Fibroblast of lung (primary cell): ENCODE data around the gene VPS11. TPM values are rescaled to one million over a fixed set of nuclear protein-coding genes. Genes with fewer than 3 reads are reported as not detected.

ENCODE experiments used
- DNase-seq, 2 donors: peaks; one replicate each; pipeline versions ENCODE4 v3.0.0 to v3.0.0-alpha.2; 2010; ENCODE audit warnings: low read depth in 2 of 2
- H2AFZ ChIP-seq: 2 replicates; pipeline ENCODE4 v1.5.1; 2012; ENCODE audit warnings: low read length, control low read depth, inconsistent platforms
- H3K27ac ChIP-seq: 2 replicates; pipeline ENCODE4 v1.5.1; 2011; ENCODE audit warnings: low read length, control low read depth; ENCODE audit not compliant: insufficient read depth
- H3K27me3 ChIP-seq: 2 replicates; pipeline ENCODE4 v1.5.1; 2011; ENCODE audit warnings: mild to moderate bottlenecking, low read length; ENCODE audit not compliant: control insufficient read depth, insufficient read depth
- H3K36me3 ChIP-seq: 2 replicates; pipeline ENCODE4 v1.5.1; 2011; ENCODE audit warnings: low read length; ENCODE audit not compliant: control insufficient read depth, insufficient read depth
- H3K4me1 ChIP-seq: 2 replicates; pipeline ENCODE4 v1.5.1; 2011; ENCODE audit warnings: low read length; ENCODE audit not compliant: control insufficient read depth, insufficient read depth; ENCODE audit errors: extremely low read depth
- H3K4me2 ChIP-seq: 2 replicates; pipeline ENCODE4 v1.5.1; 2011; ENCODE audit warnings: low read length, control low read depth; ENCODE audit not compliant: insufficient read depth; ENCODE audit errors: extremely low read depth
- H3K4me3 ChIP-seq, 4 experiments: fragments of 200-600 bp in 1 of 4; sonication (generic) in 1 of 4; replicated peaks in 1 of 4; 2 replicates each; pipeline ENCODE4 v1.5.1; 2011 to 2016; ENCODE audit warnings: low read length in 4 of 4, low read depth in 3 of 4, mild to moderate bottlenecking in 3 of 4, control low read depth in 2 of 4, inconsistent platforms in 1 of 4, mixed read lengths in 1 of 4; ENCODE audit not compliant: insufficient read depth in 1 of 4; ENCODE audit errors: control extremely low read depth in 1 of 4
- H3K79me2 ChIP-seq: 2 replicates; pipeline ENCODE4 v1.5.1; 2012; ENCODE audit warnings: mild to moderate bottlenecking, low read length, inconsistent platforms; ENCODE audit not compliant: control insufficient read depth, insufficient read depth
- H3K9ac ChIP-seq: 2 replicates; pipeline ENCODE4 v1.5.1; 2011; ENCODE audit warnings: mild to moderate bottlenecking, low read length, control low read depth; ENCODE audit not compliant: insufficient read depth
- H3K9me3 ChIP-seq: 2 replicates; pipeline ENCODE4 v1.5.1; 2012; ENCODE audit warnings: low read depth, low read length; ENCODE audit not compliant: control insufficient read depth, insufficient read depth
- H4K20me1 ChIP-seq: 2 replicates; pipeline ENCODE4 v1.5.1; 2011; ENCODE audit warnings: low read length; ENCODE audit not compliant: control insufficient read depth, insufficient read depth; ENCODE audit errors: extremely low read depth
- CTCF ChIP-seq, 2 donors: IDR thresholded peaks in 1 of 2; conservative IDR thresholded peaks in 1 of 2; 1 replicate in 1 of 2; 2 replicates in 1 of 2; pipeline ENCODE4 v1.5.1; 2011 to 2012; ENCODE audit warnings: low read length in 2 of 2, control low read depth in 1 of 2, inconsistent platforms in 1 of 2, low read depth in 1 of 2, mild to moderate bottlenecking in 1 of 2
- EZH2 ChIP-seq: IDR thresholded peaks from 2 replicates; pipeline ENCODE4 v1.5.1; 2012; ENCODE audit warnings: low read length, control low read depth, mild to moderate bottlenecking; ENCODE audit errors: missing control alignments
- polyA plus RNA-seq, 2 donors: library from polyadenylated mRNA; depleted of rRNA in 1 of 2; stranded (reverse) in 1 of 2; unstranded in 1 of 2; fragments of >200 nt; gene quantifications; 2 replicates each; pipeline ENCODE4 v1.2.1, GENCODE V29; 2011 to 2012; ENCODE audit warnings: missing spikeins in 1 of 2
- total RNA-seq: library from RNA; depleted of rRNA; stranded (reverse); fragments of >200 nt; gene quantifications from 2 replicates; pipeline ENCODE4 v1.2.1, GENCODE V29; 2014

The VPS11 gene
- total and polyA plus RNA-seq, 2 donors (not counting 1 experiment from before 2014, with no cell fraction given) = 9.1 to 34.3 TPM

- no peak overlapping the region for H2AFZ ChIP-seq
- H4K20me1 ChIP-seq = no peaks in the 10 kb centered on the region
- no peaks in the 10 kb centered on the region for H3K9me3 ChIP-seq
- no peak for TF ChIP-seq CTCF (conservative IDR thresholded peaks at IDR 0.05 in 1 of 2, IDR thresholded peaks at IDR 0.05 in 1 of 2; ENCODE audit: low read depth in 1 of 2, low read length in 2 of 2)
- no peak for TF ChIP-seq EZH2
- H3K4me3 ChIP-seq = peak overlapping the region; percentile 61 to 76 (median 70)
- no peak for DNase-seq
- H3K4me2 ChIP-seq = peak overlapping the region; percentile 91
- H3K79me2 ChIP-seq = peaks cover 9% of the 10 kb centered on the region
- H3K36me3 ChIP-seq = peaks cover 6% of the 10 kb centered on the region
- no peak overlapping the region for H3K9ac ChIP-seq
- no peak overlapping the region for H3K27ac ChIP-seq
- H3K27me3 ChIP-seq = no peaks in the 10 kb centered on the region
- peaks cover 12% of the 10 kb centered on the region for H3K4me1 ChIP-seq
Observed at GRCh38 chr11:119108857-119109221, 41.2 kb downstream of the VPS11 start.

GRCh38 chr11:119109843-119110242 is 42.2 kb downstream of the VPS11 start:
- Histone ChIP-seq H3K4me3 (no peak overlapping the region), H3K27ac (no peak overlapping the region), H4K20me1 (no peaks in the 10 kb centered on the region), H3K4me2 (no peak overlapping the region), H3K27me3 (no peaks in the 10 kb centered on the region), H3K36me3 (peaks cover 7% of the 10 kb centered on the region), H3K9ac (no peak overlapping the region), H3K4me1 (peaks cover 12% of the 10 kb centered on the region), H3K79me2 (peaks cover 9% of the 10 kb centered on the region), H2AFZ (no peak overlapping the region), H3K9me3 (no peaks in the 10 kb centered on the region)
- DNase-seq = no peak
- TF ChIP-seq EZH2 = no peak
- no peak for TF ChIP-seq CTCF (conservative IDR thresholded peaks at IDR 0.05 in 1 of 2, IDR thresholded peaks at IDR 0.05 in 1 of 2; ENCODE audit: low read depth in 1 of 2, low read length in 2 of 2)

GRCh38 chr11:119110439-119110838 is 42.8 kb downstream of the VPS11 start:
- Histone ChIP-seq H3K4me1 (peaks cover 12% of the 10 kb centered on the region), H3K27ac (no peak overlapping the region)
- TF ChIP-seq CTCF (conservative IDR thresholded peaks at IDR 0.05 in 1 of 2, IDR thresholded peaks at IDR 0.05 in 1 of 2; ENCODE audit: low read depth in 1 of 2, low read length in 2 of 2) (no peak), EZH2 (no peak)

More at GRCh38 chr11:119110439-119110838, 42.8 kb downstream of the VPS11 start:
- H3K9ac ChIP-seq = no peak overlapping the region
- H4K20me1 ChIP-seq = no peaks in the 10 kb centered on the region
- no peaks in the 10 kb centered on the region for H3K27me3 ChIP-seq
- H2AFZ ChIP-seq = no peak overlapping the region
- H3K36me3 ChIP-seq = peaks cover 7% of the 10 kb centered on the region
- no peaks in the 10 kb centered on the region for H3K9me3 ChIP-seq
- peaks cover 9% of the 10 kb centered on the region for H3K79me2 ChIP-seq
- no peak overlapping the region for H3K4me3 ChIP-seq
- DNase-seq = no peak
- no peak overlapping the region for H3K4me2 ChIP-seq
